Fibroblast of skin of right biceps (primary cell): ENCODE results near the gene AGAP2.
"Not testable (repeated sequence)": the region's sequence is repeated elsewhere in the genome, so short reads cannot be mapped to it uniquely, and the experiment has no call there.

Source experiments
- DNase-seq: peaks from one replicate; pipeline ENCODE4 v3.0.0-alpha.2; 2013

The AGAP2 gene

DNA sequence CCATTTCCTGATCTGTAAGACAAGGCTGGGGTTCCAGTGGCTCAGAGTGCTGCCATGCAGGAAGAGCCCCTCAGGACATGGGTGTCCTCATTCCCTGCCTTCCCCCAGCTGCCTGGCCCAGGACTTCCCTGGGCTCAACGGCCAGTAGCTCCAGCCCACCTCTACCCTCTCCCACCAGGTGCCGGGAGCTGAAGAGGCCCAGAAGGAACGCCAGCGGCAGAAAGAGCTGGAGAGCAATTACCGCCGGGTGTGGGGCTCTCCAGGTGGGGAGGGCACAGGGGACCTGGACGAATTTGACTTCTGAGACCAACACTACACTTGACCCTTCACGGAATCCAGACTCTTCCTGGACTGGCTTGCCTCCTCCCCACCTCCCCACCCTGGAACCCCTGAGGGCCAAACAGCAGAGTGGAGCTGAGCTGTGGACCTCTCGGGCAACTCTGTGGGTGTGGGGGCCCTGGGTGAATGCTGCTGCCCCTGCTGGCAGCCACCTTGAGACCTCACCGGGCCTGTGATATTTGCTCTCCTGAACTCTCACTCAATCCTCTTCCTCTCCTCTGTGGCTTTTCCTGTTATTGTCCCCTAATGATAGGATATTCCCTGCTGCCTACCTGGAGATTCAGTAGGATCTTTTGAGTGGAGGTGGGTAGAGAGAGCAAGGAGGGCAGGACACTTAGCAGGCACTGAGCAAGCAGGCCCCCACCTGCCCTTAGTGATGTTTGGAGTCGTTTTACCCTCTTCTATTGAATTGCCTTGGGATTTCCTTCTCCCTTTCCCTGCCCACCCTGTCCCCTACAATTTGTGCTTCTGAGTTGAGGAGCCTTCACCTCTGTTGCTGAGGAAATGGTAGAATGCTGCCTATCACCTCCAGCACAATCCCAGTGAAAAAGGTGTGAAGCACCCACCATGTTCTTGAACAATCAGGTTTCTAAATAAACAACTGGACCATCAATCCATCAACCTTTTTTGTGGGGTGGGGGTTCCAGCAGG, 17.6 kb downstream of the AGAP2 start:
- DNase-seq: no peak

DNA sequence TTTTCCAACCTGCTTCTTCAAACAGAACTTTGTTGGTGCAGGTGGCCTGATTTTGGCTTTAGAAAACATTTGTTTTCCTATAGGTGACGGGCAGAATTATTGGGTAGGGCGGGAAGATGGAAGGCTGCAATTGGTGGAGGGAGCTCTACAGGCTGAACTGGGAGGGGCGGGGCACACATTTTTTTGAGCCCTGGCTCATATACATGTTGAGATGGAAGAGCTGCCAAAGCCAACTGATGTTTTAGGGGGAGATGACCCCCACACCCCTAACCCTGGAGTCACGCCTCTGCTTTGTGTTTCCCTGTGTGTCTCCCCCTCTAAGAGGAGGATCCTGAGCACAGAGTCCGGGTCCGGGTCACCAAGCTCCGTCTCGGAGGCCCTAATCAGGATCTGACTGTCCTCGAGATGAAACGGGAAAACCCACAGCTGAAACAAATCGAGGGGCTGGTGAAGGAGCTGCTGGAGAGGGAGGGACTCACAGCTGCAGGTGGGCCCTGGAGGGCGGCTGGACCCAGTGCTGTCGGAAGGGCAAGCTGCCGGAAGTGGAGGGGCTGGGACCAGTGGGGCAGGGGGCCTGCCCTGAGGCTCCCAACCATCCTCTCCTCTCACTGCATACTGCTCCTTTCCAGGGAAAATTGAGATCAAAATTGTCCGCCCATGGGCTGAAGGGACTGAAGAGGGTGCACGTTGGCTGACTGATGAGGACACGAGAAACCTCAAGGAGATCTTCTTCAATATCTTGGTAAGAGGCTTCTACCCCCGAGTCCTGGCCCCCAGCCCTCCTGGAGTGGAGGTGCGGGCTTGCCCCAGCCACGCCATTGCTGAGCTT, 18.6 kb downstream of the AGAP2 start:
- no peak for DNase-seq

DNA sequence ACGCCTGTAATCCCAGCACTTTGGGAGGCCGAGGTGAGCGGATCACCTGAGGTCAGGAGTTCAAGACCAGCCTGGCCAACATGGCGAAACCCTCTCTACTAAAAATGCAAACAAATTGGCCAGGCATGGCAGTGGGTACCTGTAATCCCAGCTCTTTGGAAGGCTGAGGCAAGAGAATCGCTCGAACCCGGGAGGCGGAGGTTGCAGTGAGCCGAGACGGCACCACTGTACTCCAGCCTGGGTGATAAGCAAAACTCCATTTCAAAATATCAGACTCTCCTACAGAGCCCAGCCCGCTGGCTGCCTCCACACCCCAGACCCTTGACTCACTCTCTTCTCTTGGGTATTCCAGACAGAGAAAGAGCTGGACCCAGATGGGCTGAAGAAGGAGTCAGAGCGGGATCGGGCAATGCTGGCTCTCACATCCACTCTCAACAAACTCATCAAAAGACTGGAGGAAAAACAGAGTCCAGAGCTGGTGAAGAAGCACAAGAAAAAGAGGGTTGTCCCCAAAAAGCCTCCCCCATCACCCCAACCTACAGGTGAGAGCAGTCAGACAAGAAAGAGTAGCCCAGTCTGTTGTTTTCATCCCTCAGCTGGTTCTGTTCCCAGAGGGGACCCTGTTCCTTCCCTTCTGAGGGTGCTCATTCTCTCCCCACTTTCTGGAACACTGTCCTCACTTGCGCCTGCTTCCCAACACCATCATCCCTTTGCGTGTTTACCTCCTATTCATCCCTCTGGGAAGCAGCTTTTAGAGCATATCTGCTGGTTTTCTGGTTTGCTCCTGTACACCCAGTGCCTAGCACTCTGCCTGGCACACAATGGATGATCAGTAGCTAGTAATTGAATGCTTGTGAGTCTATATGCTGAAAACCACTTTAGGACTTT, 19.7 kb downstream of the AGAP2 start:
- no peak for DNase-seq

DNA sequence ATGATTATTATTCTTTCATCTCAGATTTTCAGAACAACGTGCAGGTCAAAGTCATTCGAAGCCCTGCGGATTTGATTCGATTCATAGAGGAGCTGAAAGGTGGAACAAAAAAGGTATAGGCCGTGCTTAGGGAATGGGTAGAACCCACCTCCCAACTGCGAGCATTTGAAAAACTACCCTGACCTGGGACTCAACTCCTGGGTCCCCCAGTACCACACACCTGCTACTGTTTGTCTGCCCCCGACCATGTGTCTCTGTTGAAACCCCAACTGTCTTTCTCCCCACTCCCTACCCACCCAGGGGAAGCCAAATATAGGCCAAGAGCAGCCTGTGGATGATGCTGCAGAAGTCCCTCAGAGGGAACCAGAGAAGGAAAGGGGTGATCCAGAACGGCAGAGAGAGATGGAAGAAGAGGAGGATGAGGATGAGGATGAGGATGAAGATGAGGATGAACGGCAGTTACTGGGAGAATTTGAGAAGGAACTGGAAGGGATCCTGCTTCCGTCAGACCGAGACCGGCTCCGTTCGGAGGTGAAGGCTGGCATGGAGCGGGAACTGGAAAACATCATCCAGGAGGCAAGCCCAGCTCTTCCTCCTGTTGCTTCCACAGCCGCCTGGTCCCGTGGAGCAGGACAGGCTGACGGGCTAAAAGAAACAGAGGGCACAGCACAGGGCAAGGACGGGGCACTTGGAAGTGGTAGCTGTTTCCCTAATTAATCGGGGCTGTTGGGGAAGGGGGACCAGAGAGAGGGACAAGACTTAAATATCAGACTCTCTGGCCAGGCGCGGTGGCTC, 20.5 kb downstream of the AGAP2 start:
- no peak for DNase-seq

DNA sequence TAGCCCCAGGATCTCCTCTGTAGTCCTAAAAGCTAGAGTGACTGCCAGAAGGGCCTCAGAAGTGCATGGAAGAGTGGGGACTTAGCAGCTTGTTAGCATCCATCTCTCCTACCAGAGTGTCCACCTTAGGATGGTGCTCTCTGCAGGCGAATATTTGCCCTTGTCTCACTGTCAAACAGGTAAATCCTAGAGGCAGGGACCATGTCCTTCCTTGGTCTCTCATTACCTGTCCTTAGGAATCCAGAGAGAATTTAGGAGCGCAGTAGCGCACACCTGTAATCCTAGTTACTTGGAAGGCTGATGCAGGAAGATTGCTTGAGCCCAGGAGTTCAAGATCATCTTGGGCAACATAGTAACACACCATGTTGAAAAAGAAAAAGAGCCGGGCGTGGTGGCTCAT, 21.4 kb downstream of the AGAP2 start:
- no peak for DNase-seq

DNA sequence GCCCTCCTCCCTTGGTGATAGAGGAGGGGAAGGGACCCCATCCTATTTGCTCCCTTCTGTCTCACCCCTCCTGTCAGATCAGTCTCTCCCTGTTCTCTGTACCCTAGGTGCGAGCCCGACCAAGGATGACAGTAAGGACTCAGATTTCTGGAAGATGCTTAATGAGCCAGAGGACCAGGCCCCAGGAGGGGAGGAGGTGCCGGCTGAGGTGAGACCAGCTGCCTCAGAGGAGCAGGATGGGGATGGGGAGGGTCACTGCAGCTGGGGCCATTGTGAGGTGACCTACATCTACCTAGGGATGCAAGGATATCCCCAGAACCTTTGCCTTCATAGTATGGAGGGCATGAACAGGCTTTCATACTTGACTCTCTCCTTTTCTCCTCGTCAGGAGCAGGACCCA, 22.2 kb downstream of the AGAP2 start:
- no peak for DNase-seq

DNA sequence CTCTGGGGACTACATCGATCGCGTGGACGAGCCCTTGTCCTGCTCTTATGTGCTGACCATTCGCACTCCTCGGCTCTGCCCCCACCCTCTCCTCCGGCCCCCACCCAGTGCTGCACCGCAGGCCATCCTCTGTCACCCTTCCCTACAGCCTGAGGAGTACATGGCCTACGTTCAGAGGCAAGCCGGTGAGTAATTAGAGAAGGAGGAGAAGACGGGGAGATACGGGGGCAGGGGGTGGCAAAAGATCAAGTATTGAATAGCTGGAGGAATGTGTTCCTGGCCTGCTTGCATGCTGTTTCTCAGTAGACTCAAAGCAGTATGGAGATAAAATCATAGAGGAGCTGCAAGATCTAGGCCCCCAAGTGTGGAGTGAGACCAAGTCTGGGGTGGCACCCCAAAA, 22.8 kb downstream of the AGAP2 start:
- DNase-seq: no peak

DNA sequence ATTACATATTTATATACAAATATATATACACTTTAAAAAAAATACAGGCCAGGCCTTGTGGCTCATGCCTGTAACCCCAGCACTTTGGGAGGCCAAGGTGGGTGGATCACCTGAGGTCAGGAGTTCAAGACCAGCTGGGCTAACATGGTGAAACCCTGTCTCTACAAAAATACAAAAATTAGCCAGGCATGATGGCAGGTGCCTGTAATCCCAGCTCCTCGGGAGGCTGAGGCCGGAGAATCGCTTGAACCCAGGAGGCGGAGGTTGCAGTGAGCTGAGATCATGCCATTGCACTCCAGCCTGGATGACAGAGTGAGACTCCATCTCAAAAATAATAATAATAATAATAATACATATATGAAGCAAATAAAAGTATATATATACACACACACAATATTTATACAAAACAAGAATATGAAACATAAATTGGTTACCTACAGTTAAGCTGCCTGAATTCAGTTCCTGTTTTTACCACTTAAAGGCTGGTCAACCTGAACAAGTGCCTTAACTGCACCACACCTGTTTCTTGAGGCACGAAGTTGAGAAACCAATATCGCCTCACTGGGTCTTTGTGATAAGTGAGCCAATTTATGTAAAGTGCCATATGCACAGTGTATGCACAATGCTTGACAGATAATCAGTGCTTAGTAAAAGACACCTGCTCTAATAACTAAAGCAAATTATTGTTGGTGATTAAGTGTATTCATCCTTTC, 23.4 kb downstream of the AGAP2 start:
- not testable (repeated sequence) for DNase-seq

DNA sequence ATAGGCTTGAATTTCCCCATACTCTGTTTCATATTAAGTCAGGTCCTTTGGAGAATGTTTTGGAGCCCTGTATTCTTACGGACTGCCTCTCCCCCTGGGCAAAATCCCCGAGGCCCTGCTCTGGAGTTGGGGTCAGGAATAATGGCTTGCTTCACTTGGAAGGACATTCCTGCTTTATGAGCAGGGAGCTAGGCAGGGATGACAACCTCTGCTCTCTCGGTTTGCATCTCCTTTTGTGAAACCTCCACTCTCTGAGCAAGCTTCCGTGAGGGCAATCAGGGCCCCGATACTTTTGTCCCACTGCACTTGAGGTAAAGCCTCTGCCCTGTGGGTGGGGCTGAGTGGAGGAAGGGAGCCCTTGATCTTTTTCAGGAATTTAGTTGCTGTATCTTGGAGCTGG, 25.3 kb downstream of the AGAP2 start:
- no peak for DNase-seq

DNA sequence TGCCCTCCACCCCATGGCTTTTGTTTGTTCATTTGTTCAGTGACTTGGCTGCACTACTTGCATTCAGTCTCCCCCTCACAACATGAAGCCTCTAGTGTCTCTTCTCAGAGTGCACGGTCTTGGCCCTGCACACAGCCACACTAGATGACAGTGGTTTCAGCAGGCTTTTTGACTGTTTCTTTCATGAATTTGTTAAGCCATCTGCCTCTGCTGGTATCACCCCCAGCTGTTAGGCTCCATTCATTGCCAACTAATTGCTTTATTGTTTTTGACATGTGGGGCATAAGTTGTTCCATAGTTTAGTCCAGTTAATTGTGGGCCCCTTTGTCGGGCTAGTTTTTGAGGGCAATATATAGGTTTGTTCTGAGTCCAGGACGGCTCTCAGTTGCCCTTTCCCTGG, 25.8 kb downstream of the AGAP2 start:
- no peak for DNase-seq

DNA sequence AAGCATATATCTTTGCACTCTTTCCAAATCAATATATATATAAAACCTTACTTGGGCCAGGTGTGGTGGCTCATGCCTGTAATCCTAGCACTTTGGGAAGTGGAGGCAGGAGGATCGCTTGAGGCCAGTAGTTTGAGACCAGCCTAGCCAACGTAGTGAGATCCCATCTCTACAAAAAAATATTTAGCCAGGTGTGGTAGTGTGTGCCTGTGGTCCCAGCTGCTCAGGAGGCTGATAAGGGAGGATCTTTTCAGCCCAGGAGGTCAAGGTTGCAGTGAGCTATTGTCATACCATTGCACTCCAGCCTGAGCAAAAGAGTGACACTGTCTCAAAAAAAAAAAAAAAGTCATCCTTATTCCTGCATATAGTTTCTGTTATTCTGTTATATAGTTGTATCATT, 30.2 kb downstream of the AGAP2 start:
- DNase-seq: no peak

DNA sequence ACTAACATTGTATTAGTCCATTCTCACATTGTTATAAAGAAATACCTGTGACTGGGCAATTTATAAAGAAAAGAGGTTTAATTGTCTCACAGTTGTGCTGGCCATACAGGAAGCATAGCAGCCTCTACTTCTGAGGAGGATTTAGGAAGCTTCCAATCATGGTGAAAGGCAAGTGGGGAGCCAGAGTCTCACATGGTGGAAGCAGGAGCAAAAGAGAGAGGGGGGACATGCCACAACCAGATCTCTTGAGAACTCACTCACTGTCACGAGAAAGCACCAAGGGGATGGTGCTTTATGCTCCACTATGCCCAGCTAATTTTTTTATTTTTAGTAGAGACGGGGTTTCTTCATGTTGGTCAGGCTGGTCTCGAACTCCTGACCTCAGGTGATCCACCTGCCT, 31.3 kb downstream of the AGAP2 start:
- no peak for DNase-seq

DNA sequence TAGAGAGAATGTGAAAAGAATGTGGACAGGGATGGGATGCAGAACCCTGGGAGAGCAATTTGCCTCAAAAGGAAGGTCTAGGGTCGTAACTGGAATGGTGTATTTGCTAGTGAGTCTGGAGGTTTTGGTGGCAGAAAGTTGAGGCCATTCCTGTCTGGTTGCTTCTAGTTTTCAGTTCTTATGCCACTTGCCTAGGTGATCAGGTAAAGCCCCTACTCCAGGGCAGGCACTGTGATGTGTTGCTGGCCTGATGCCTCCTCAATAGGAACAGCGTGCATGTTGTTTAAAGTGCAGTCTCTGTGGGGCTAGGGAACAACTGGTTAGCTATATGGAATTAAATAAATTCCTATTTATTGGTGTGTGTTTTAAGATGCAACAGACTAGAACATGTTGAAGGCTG, 38.2 kb downstream of the AGAP2 start:
- no peak for DNase-seq

DNA sequence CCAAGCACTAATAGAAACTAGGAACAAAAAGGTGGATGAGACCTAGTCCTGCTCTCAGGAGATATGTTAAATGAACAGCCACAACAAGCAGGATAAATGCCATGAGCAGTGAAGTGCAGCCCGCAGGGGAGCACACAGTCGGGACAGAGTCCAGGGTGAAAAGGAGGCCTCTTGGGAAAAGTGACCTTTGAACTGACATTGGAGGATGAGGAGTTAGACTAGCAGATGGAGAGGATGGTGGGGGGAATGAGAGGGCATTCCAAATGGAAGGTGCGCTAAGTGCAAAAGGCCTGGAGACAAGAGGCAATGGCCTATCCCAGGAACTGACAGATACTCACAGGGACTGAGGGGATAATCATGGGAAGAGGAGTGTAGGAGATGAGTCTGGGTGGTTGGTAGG, 40.1 kb downstream of the AGAP2 start:
- DNase-seq: no peak

DNA sequence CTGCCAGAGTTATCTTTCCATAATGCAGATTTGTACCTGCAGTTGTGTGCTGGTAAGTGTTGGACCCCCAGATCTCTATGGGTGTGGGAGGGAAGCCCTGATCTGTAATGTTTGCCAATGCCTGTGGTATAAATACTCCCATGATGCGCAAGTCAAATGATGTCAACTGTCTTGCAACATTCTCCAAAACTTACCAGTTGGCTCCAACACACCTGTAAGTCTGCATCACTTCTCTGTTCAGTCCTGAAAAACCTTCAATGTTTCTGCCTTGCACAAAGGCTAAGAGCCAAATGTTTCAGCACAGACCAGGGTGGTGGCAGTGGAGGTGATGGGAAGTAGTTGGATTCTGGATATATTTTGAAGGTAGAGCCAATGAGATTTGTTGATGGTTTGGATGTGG, 41.5 kb downstream of the AGAP2 start:
- DNase-seq: no peak

DNA sequence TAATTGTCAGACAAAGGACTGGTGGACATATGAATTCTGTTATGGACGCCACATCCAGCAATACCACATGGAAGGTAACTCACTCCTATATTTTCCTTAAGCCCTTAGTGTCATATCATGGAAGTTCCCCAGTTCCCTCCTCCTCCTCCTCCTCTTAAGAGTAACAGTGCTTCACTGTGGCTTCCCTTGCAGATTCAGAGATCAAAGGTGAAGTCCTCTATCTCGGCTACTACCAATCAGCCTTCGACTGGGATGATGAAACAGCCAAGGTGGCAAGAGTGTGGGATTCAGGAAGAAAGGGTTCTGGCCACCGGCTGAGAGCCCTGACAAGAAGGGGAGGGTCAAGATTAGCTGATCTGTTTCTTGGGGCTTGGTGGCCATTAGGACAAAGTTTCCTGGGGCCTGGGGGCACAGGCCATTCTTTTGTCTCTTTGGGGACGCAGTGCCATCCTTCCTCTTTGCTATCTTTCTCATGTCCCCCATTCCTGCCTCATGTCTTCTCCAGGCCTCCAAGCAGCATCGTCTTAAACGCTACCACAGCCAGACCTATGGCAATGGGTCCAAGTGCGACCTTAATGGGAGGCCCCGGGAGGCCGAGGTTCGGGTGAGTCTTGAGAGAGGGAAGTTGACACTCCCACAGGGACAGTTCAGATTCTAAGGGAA, 42.6 kb downstream of the AGAP2 start:
- DNase-seq: no peak

DNA sequence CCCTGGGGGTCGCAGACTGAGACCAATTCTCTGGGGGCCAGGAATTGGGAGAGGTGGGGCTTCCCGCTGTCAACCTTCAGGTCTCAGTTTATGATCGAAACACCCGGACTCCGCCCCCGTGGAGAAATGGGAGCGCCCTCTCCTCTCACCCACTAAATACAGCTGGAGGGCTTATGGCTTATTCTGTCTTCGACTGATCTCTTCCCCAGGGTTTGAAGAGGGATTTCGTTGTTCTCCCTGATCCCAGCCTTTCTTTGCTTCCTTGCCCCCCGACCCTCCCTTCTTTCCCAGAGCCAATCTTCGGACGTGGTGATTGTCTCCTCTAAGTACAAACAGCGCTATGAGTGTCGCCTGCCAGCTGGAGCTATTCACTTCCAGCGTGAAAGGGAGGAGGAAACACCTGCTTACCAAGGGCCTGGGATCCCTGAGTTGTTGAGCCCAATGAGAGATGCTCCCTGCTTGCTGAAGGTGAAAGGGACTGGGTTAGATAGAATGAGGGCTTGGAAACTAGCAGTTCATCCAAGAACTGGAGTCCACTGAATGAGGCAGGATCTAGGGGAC, 44.0 kb downstream of the AGAP2 start:
- no peak for DNase-seq

DNA sequence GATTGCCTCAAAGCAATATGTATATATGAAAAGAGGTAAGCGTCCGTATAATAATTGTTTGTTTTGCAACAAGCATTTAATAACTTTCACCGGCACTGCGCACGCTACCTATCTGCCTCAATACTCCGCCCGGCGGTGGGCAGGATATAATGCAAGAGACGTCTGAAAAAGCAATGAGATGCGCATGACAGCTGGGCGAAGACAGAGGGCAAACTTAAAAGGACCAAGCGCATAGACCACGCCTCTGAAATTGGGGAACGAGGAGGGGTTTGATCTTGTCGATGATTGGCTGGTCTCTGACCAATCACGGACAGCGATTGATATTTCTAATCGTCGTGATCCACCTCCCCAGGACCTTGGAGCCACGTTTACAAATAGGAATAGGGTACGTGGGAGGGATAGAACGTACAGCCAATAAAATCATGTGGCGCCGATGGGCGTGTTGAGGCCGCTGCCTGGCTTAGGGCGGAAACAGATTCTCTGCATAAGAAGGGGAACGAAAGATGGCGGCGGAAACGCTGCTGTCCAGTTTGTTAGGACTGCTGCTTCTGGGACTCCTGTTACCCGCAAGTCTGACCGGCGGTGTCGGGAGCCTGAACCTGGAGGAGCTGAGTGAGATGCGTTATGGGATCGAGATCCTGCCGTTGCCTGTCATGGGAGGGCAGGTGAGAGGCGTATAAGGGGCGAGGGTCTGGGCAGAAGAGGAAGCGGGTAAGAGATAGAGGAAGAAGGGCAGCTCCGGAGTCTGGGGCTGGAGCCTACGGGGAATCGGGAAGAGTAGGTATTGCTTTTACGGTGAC, 44.7 kb downstream of the AGAP2 start, which contains the start of gene OS9:
Gene OS9 (plus strand): TSS at position 474 of the 800 bp plus-strand sequence. CDS start 30 bp downstream, at position 504.
- peak; percentile 100 for DNase-seq

DNA sequence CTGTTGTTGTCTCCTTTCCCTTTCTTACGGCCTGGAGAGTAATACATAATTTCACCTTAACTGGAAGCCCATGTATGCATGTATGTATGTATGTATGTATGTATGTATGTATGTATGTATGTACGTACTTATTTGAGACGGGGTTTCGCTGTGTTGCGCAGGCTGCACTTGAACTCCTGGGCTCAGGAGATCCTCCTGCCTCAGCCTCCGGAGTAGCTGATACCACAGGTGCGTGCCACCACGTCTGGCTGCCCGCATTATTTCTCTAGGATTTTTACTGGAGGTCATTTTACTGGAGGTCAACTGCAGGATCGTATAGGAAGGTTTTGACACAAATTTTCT, 45.3 kb downstream of the AGAP2 start:
- DNase-seq: no peak

DNA sequence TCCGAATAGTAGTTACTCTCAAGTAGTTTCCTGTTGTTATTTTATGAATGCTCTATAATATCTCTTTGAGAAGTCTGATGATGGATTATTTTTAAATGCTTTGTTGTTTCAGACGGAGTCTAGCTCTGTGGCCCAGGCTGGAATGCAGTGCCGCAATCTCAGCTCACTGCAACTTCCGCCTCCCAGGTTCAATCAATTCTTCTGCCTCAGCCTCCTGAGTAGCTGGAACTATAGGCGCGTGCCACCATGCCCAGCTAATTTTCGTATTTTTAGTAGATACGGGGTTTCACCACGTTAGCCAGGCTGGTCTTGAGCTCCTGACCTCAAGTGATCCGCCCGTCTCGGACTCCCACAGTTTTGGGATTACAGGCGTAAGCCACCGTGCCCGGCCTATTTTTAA, 46.0 kb downstream of the AGAP2 start:
- no peak for DNase-seq
